CD4-positive, alpha-beta T cell treated with Interleukin-17A for 4 hours (primary cell): Measurements from ENCODE around the gene MYLK4.

Source experiments
- DNase-seq: peaks from one replicate; pipeline ENCODE4 v3.0.0-alpha.2; 2020; ENCODE audit warnings: mixed read lengths

Gene MYLK4

GRCh38 chr6:2750832-2751231, at the start of gene MYLK4:
TSS of gene MYLK4 (minus strand) at chr6:2750922. CDS start at chr6:2749294, 1,628 bp downstream.
- DNase-seq = no peak

GRCh38 chr6:2799936-2800527, 49.3 kb upstream of the MYLK4 start:
- DNase-seq = no peak

DNA sequence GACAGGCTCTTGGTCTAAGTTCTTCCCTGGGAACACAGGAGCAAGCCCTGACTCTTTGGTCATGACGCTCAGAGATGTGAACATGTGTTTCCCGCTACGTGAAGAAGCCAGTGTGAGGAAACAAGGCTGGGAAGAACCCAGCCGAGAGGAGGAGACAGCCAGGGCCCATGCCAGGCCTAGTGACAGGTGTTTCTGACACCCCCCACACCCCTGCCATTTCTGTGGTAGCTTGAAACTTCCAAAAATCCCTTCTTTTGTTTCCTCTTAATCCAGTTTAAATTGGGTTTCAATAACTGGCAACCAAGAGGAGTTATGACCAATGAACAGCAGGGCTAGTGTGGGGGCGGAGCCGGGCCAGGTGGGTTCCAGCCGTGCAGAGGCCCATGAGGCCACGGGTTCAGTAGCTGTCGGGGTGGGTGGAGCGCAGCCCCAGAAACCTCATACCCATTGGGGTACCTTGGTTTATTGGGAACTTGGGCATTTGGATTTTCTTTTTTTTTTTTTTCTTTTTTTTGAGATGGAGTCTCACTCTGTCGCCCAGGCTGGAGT, 47.9 kb upstream of the MYLK4 start:
- no peak for DNase-seq

GRCh38 chr6:2797564-2798031, 46.9 kb upstream of the MYLK4 start:
- DNase-seq = no peak

DNA sequence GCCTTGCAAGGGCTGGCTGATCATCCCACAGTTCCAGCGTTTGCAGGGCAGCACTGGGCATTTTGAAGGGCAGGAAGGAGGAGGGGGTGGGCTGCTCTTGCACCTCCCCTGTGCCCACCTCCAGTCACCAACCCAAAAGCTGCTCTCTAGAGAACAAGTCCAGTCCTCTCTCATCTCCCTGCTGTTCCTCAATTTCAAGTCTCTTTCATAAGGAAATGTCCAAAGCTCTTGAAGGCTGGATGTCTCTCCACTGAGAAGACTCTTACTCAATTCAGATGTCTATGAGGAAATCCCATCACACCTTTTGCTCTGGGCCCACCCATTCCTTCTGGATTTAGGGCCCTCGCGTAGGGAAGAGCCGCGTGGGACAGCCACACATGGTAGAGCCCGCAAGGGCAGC, 46.1 kb upstream of the MYLK4 start:
- no peak for DNase-seq

DNA sequence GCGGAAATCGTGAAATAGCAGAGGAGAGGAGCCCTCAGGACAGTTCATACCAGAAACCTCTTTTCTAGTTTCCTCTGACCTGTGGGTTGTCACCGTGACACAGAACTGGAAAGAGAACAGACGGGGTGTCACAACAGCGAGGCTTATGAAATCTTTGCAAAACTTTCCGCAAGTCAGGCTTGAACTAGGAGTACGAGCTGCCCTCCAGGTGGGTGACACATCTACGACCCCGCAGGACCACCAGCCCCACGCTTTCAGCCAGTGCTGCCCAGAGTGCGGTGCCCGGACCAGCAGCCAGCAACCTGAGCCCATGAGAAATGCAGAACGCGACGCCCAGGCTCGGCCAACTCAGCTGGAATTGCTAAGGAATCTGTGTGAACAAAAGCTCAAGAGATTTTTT, 45.2 kb upstream of the MYLK4 start:
- DNase-seq = no peak

- DNase-seq = no peak
Measured at GRCh38 chr6:2795162-2795561, 44.4 kb upstream of the MYLK4 start.

- DNase-seq = no peak
Measured at GRCh38 chr6:2794171-2794730, 43.5 kb upstream of the MYLK4 start.

DNA sequence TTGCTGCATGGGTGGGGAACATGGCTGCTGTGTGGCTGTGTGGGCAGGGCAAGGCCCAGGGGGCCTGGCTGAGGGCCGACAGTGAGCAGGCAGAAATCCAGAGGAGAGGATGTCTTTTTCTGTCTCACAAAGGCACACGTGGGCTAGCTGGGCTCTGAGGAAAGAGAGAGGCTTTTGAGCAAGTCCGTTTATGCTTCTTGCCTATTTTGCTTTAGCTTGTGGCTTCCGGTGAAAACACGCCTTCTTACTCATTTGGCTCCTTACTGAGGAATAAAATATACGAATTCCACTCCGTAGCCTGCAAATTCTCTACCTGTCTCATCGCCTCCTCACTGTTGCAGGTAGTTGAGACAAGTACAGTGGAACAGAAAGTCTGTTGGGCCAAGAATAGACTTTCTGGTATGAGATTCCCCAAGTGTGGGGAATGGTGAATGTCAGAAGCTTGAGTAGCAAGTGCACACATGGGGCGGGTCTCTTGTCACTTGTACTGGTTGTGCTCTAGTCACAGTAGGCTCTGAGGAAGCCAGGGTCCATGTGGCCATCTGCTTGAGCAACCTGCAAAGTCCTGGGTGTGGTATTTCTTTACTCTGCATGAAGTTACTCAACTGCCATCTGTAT, 42.9 kb upstream of the MYLK4 start:
- peak; percentile 41 for DNase-seq

DNA sequence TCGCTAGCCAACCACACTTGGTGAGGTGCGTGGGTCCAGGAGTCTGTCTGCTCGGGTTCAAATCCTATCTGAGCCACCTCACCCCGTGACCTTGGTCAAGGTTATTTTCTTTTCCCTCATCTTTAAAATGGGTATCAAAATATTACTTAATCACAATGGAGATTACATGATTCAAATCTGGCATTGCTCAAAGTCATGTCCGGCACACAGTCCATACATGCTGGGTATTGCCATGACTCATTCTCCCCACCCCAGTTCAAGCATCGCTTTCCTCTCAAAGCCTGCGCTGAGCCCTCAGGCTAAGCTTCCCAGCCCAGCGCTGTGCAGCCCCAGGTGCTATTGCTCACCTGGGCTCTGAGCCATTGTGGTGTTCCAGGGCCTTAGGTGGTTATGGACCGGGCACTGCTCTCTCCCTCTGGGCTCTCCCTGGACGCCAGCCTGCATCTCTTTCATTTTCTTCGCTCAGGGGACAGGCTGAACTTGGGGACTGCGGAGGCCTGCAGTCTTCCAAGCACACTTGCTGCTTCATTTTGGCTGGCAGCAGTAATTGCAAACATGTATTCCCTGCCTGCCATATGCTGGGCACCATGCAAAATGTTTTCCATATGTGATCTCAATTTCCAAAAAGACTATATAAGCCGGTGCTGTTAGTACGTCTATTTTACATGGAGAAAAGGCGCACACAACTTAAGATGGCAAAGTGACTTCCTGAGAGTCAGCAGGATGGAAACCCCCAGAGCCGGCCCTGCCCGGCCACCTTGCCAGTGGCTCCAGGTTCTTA, 41.8 kb upstream of the MYLK4 start:
- no peak for DNase-seq

GRCh38 chr6:2791450-2791974, 40.8 kb upstream of the MYLK4 start:
- no peak for DNase-seq

DNA sequence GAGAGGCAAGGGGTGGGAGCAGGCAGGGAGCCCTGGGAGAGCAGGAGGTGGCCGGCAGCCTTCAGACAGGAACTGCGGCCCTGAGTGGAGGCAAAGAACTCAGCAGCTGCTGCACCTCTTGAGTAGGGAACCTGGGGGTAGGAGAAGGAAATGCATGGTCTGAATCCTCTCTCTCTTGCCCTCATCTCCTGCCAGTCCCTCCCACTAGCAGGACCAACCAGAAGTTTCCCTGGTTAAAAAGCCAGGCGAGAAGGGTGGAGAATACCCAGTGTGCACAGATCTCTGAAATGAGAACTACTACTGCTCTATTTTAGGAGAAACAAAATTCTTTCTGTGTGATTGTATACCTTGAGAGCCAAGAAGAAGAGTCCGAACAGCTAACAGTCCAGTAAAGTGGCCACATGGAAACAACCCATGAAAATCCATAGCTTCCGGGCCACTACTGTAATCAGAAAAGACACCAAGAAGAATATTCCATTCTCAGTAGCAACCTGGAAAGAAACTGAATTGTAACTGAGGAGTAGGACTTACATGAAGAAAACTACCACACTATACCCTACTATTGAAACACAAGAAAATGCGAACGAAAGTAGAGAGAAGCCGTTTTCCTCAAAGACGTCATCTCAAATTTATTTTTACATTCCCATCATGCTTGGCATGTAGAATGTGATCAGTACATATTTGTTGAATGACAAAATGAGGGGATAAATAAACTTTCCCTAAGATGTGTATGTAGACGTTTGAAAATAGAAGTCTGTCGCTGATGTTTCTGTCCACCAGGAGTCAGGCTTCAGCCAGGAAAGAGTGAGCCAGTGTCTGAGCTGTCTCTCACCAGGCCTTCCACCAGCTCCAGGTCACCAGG, 40.1 kb upstream of the MYLK4 start:
- DNase-seq = peak; percentile 61

GRCh38 chr6:2786269-2786668, 35.5 kb upstream of the MYLK4 start:
- DNase-seq = no peak

DNA sequence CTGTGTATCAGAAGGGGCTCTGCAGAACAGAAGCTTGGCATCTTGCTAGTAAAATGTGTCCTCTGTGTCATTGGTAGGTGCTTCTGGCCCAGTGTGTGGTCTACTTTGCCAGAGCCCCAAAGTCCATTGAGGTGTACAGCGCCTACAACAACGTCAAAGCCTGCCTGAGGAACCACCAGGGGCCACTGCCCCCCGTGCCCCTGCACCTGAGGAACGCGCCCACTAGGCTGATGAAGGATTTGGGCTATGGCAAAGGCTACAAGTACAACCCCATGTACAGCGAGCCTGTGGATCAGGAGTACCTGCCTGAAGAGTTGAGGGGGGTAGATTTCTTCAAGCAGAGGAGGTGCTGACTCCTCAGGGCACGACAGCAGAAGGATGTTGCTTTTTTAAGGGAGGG, 34.2 kb upstream of the MYLK4 start:
- DNase-seq = no peak

GRCh38 chr6:2784061-2784460, 33.3 kb upstream of the MYLK4 start:
- DNase-seq = no peak

GRCh38 chr6:2783188-2783963, 32.7 kb upstream of the MYLK4 start:
- no peak for DNase-seq

DNA sequence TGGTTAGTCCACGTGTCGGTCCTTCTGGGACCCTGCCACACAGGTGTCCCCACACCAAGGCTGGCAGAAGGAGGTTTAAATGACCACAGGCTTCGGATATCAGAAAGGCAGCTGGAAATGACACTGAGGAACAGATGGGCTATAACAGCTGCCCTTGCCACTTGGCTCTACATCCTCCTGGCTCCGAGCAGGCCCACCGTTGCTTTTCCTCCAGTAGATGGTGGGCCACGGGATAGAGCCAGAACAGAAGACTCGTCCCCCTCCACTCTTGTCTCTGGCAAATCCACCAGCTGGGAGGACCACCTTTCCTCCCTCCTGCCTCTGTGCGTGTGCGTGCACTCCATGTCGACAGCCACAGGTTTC, 32.1 kb upstream of the MYLK4 start:
- no peak for DNase-seq

DNA sequence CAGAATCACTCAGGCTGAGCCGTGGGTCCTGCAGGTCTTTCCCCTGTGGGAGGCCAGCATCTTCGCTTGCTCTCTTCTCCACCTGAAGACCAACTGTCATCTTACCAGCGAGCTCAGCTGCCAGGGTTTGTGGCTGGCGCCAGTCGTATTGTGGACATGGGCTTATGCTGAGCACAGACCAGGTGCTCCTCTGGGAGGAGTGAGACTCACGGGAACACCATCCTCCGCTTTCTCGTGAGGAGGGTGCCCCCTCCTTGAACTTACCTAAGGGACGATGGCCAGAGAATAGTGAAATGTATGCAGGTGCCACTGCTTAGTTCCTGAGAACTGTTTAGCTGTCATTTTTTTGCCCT, 31.6 kb upstream of the MYLK4 start:
- DNase-seq = no peak

GRCh38 chr6:2781685-2782355, 31.1 kb upstream of the MYLK4 start:
- no peak for DNase-seq

DNA sequence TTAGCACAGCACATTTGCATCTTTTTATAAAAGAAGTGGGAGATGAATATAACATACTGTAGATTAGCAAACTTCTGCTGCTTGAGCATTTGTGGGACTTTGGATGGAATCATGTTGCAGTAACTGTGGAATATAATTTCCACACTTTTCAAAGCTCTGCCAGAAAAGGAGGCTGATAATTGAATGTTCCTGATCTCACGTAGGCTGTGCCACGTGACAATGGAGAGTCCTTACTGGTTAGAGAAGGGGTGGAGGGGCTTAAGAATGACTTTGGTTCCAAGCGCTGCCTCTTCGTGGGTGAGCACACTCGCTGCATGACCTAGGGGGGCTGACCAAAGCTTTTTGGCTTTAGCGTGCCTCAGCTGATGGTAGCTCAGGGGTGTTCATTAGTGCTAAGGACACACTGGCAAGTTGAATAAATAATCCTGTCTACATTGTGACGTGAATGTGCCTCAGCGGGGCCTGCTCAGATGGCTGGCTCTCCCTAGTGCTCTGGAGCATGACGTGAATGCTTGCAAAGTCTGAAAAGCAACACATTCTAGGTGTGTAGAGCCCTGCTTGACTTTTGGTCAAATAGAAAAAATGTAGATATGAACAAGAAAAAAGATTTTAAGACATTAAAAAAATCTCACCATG, 29.5 kb upstream of the MYLK4 start:
- DNase-seq = no peak

DNA sequence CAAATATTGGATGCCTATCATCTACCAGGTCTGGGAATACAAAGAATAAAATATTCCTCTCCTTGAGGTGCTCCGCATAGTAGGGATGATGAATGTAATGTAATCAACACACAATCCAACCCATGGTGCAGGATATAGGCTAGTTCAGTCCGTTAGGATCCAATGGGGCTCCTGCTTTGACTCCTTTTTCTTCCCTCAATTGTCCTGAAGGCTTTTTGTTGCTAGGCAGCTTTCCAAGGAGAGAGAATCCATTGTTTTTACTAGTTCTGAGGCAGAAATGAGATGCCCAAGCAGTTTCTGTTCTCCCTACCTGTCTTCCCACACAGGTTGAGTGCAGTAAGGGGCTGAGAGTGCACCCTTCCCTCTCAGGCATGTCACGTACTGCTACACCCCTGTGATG, 26.5 kb upstream of the MYLK4 start:
- no peak for DNase-seq
